GM13976 (cell line): ENCODE data around the gene NDFIP1.

Source experiments
- DNase-seq: peaks from one replicate; pipeline ENCODE4 v3.0.0; 2012; ENCODE audit warnings: low spot score
- CTCF ChIP-seq: IDR thresholded peaks from 2 replicates; pipeline ENCODE4 v1.5.1; 2012; ENCODE audit warnings: borderline replicate concordance, mild to moderate bottlenecking; ENCODE audit not compliant: insufficient read depth; ENCODE audit errors: extremely low read depth, missing control alignments, control extremely low read depth
- in situ Hi-C: fragments of 300-500 bp; cut with MboI; formaldehyde crosslinking; loops from one replicate; pipeline ENCODE4 v1.12.0; 2022; ENCODE audit warnings: low sequenced_read_pairs, mixed read lengths, inconsistent platforms; ENCODE audit not compliant: unreplicated experiment

Gene NDFIP1

GRCh38 chr5:142128675-142129208, 20.2 kb downstream of the NDFIP1 start:
- DNase-seq: no peak
- in situ Hi-C loops: loop anchor here (25.0 kb wide), 1 partner anchor 441 kb away; the partner anchor contains the start of gene ARAP3
- no peak for TF ChIP-seq CTCF

DNA sequence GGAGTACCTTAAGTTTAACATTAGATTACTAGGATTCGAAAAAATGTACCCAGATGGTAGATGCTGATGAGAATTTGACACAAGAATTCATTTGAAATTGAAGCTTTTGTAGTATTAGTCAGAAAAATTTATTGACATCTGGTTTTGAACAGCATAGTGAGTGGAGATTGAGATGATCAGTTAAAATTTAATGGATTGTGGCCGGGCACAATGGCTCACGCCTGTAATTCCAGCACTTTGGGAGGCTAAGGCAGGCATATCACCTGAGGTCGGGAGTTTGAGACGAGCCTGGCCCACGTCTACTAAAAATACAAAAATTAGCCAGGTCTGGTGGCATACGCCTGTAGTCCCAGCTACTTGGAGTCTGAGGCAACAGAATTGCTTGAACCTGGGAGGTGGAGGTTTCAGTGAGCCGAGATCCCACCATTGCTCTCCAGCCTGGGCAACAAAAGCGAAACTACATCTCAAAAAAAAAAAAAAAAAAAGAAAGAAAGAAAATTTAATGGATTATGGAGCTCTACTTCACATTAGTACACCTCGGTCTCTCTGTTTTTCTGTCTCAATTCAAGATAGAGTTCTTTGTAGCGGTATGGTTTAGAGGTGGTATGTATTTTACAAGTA, 21.0 kb downstream of the NDFIP1 start:
- no peak for DNase-seq

GRCh38 chr5:142131394-142131793, 22.8 kb downstream of the NDFIP1 start:
- no peak for TF ChIP-seq CTCF
- no peak for DNase-seq
- in situ Hi-C loops: loop anchor here (10.0 to 25.0 kb wide), 2 partner anchors 137 to 444 kb away; partner anchors contain the start of gene ARAP3

More for the DNA sequence above, 21.0 kb downstream of the NDFIP1 start:
- no peak for TF ChIP-seq CTCF
- in situ Hi-C loops: loop anchor here (10.0 to 25.0 kb wide), 2 partner anchors 135 to 442 kb away; partner anchors contain the start of gene ARAP3

GRCh38 chr5:142132916-142133315, 24.3 kb downstream of the NDFIP1 start:
- DNase-seq: no peak
- TF ChIP-seq CTCF: no peak
- in situ Hi-C loops: loop anchor here (10.0 to 25.0 kb wide), 2 partner anchors 138 to 446 kb away; partner anchors contain the start of gene ARAP3

DNA sequence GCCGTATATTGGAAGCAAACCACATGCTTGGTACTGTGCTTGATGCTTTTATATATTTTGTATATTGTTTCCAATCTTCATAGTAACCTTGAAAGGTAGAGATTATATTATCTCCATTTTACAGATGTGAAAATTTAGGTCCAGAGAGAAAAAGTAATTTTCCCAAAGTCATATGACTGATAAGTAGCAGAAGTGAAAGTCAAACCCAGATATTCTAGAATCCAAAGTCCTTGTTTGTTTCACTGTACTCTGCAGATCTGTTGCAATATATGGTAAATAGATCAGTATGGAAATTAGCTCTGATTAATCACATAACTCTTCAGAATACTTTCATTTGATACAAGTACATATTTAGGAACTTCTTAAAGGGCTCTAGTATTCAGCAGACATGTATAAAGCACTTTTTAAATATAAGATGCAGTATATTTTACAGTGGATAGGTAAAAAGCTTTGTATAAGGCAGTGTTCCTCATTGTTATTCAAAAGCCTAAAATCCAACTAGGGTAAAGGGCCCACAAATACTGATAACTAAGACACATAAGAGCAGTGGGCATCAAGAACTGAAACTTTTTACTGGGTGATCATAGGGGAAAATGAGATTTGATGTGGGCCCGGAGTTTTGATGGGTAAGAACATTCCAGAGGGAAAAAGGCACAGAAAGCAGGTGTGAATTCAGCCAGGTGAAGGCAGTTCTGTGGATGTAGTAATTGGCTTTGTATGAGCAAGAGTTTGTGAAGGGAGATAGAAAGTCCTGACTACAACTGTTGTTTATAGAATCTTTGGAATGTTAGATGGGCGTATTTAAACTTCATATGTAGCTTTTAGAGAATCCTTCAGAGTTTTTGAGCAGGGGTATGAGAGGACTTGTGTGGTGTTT, 25.0 kb downstream of the NDFIP1 start:
- DNase-seq: no peak
- in situ Hi-C loops: loop anchor here (10.0 to 25.0 kb wide), 2 partner anchors 139 to 446 kb away; partner anchors contain the start of gene ARAP3
- TF ChIP-seq CTCF: no peak

GRCh38 chr5:142134331-142135010, 25.9 kb downstream of the NDFIP1 start:
- in situ Hi-C loops: loop anchor here (10.0 to 25.0 kb wide), 2 partner anchors 140 to 447 kb away; partner anchors contain the start of gene ARAP3
- DNase-seq: no peak
- no peak for TF ChIP-seq CTCF
